Measurements from ENCODE around the gene TPST1. TPM values are rescaled to one million over a fixed set of nuclear protein-coding genes. Genes with fewer than 3 reads are reported as not detected.
"Not testable (repeated sequence)": the region's sequence is repeated elsewhere in the genome, so short reads cannot be mapped to it uniquely, and the experiment has no call there.

Gene TPST1
- total RNA-seq, 1 donor from 2014 or later, result 63.3 TPM

GRCh38 chr7:66283003-66283920 is 78.1 kb downstream of the TPST1 start:
- no peak for DNase-seq

DNA sequence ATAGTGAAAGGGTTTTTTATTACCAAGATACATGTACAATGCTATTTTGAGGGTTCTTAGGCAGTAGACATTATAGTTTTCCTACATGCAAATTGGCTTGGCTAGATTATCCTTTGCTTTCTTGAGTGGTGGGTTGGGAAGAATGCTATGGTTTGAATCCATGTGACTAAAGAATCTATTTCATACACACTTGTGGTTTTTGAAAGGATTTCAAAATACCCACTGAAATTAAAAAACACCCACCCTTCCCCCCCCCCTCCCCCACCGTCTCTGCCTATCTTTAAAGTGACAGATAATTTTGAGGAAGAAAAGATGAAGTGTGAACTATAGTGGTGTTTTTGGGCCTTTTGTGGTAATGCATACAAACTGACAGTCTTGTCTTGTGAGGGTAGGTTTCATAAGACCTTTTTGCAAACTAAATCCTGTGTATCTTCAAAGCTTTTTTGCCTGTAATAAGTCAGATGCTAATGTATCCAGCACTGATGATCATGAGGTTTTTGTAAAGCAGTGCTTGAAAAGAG is 90.9 kb downstream of the TPST1 start:
- no peak for DNase-seq

- DNase-seq, result no peak
Measured at GRCh38 chr7:66296557-66296956, 91.4 kb downstream of the TPST1 start.

DNA sequence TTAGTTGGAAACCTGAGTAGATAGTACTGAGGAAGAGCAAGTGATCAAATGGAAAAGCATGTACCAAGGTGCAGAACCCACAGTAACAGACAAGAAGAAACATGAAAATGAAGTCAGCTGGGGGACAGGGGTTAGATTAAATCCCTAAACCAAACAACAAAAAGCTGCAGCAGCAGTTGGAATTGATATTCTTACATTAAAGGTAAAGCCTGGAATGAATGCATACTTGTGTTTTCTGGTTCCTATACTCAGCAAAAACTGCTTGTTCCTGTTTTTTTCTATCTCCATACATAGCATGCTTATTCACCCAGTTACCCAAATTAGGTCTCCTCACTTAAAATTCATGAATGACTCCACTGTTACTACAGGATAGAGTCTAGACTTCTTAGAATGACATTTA is 92.4 kb downstream of the TPST1 start:
- DNase-seq, result no peak

GRCh38 chr7:66301249-66301648 is 96.1 kb downstream of the TPST1 start:
- DNase-seq, result no peak

- no peak for DNase-seq
Measured at GRCh38 chr7:66301737-66302136, 96.6 kb downstream of the TPST1 start.

GRCh38 chr7:66303454-66304155 is 98.5 kb downstream of the TPST1 start:
- DNase-seq, result no peak

GRCh38 chr7:66304536-66304935 is 99.4 kb downstream of the TPST1 start:
- DNase-seq, result no peak

- no peak for DNase-seq
Measured at GRCh38 chr7:66306243-66306642, 101.1 kb downstream of the TPST1 start.

DNA sequence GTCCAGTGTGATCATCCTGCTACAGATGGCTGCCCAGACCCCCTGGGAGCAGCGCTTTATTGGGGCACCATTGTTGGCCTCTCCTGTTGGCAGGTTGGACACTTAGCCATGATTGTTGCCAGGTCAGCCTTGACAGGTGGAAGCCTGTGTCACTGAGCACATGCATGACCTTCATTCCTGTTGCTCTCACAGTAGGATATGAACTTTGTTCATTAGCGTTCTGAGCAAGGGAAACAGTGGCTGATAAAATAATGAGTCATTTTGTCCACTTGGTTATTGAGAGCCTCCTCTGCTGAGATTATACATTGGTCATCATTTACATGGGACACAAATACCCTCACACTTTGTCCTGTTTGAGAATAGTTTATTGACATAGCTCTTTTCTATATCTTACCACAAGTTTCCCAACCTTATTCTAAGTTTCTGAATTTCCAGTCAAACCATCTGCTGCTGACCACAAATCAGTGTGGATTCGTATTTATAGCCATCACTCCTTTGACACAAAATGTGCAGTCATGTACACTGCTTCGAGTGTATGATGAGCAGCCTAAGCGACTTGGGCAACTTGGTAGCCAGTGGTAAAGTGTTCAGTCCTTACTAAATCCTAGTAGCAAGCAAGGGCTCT is 102.6 kb downstream of the TPST1 start:
- DNase-seq, result no peak

GRCh38 chr7:66308411-66308810 is 103.3 kb downstream of the TPST1 start:
- no peak for DNase-seq

GRCh38 chr7:66310620-66311019 is 105.5 kb downstream of the TPST1 start:
- no peak for DNase-seq

DNA sequence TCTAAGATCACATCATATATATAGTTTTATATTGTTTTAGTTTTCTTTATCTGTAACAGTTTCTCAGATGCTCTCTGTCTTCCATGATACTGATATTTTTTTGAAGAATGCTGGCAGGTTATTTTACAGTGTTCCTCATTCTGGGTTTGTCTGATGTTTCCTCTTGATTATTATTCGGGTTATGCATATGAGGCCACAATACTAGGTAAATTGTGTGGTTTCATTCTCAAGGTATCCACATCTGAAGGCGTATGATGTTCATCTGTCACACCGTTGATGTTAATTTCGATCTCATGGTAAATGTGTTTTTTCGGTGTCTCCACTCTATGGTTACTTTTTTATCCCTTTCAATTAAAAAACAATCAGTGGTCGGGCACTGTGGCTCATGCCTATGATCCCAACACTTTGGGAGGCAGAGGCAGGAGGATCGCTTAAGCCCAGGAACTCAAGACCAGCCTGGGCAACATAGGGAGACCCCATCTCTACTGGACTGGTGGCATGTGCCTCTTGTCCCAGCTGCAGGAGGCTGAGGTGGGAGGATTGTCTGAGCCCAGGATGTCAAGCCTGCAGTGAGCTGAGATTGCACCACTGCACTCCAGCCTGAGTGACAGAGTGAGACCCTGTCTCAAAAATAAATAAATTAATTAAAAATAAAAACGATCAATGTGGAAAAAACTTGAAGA is 108.9 kb downstream of the TPST1 start:
- DNase-seq, result no peak

DNA sequence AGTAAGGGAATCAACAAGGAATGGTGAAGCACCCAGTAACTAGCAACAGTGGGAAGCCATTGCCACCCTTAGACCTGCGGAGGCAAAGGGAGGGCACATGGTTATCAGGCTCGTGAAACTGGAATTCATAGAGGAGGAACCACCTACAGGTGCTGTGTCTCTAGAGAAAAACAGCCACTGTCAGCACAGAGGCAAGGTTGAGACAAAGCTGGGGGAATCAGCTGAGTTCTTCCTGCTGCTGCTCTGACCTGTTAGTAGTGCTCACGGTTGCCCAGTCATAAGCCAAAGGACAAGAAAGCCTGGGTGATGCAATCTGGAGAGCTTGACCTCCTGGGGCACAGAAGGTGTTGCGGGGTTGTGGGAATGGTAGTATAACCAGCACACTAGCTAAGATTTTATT is 110.1 kb downstream of the TPST1 start:
- DNase-seq, result no peak

DNA sequence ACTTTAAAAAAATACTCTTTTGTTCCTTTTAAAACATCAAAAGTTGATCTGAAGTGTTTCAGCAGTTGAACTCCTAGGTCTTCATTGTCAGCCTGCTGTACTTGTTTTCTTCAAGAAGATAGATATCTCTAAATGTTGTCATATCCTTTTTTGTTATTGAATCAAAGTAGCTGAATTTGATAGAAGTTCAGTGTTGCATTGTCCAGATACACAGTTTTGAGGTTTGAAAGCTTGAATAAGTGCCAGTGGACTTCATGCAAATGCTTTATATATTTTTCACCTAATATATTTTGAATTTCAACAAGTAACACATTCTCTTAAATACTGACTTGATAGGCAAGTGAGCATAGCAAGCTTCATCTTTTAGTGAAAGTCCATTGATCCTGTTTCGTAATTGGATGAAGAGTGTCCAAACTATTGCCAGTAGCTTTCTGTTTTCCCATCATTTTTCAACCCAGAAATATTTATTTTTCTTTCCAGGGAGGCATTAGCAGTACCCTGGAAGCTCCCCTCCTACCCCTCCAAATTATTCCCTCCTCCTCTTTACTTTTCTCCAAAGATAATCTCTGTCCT is 114.4 kb downstream of the TPST1 start:
- no peak for DNase-seq

DNA sequence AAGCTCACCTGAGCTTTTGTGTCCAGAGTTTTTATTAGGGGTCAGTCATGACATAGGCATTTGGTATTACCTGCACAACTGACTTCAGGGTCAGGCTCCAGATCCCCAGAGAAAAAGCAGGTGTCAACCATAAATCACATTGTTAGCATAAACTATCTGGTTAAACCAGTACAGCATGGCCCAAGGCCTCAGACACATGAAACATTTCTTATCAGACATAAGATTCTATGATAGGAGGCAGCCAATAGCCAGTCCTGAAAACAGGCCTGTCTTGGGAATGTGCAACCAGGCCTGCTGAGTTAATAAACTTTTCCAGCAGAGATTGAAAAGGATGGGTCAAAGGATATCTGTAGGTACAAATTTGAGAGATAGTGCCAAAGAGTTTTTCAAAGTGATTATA is 116.1 kb downstream of the TPST1 start:
- DNase-seq, result no peak

DNA sequence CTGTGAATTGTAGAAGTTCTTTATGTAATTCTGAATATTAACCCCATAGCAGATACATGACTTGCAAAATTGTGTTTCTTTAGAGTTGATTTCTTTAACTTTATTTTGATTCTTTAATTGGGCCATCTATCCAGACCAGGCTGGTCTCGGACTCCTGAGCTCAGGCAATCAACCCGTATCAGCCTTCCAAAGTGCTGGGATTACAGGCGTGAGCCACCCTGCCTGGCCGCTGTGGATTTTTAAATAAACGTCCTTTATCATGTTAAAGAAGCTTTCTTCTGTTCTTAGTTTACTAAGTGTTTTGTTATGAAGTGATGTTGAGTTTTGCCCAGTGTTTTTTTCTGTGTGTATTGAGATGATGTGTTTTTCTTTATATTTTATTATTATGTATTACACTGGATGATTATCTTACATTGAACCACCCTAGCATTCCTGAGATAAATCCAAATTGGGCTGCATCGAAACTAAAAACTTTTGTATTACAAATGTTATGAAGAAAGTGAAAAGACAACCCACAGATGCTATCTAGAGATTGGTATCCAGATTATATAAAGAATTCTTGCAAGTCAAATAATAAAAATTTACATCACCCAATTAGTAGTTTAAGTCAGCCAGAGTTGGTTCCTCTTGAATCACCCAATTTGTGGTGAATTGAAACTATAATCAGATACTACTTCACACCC is 118.1 kb downstream of the TPST1 start:
- DNase-seq, result no peak

DNA sequence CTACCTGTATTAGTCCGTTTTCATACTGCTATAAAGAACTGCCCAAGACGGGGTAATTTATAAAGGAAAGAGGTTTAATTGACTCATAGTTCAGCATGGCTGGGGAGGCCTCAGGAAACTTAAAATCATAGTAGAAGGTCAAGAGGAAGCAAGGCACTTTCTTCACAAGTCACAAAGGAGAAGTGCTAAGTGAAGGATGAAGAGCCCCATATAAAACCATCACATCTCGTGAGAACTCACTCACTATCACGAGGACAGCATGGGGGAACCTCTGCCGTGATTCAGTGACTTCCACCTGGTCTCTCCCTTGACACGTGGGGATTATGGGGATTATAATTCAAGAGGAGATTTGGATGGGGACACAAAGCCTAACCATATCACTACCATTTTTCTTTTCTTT is 119.9 kb downstream of the TPST1 start:
- not testable (repeated sequence) for DNase-seq

DNA sequence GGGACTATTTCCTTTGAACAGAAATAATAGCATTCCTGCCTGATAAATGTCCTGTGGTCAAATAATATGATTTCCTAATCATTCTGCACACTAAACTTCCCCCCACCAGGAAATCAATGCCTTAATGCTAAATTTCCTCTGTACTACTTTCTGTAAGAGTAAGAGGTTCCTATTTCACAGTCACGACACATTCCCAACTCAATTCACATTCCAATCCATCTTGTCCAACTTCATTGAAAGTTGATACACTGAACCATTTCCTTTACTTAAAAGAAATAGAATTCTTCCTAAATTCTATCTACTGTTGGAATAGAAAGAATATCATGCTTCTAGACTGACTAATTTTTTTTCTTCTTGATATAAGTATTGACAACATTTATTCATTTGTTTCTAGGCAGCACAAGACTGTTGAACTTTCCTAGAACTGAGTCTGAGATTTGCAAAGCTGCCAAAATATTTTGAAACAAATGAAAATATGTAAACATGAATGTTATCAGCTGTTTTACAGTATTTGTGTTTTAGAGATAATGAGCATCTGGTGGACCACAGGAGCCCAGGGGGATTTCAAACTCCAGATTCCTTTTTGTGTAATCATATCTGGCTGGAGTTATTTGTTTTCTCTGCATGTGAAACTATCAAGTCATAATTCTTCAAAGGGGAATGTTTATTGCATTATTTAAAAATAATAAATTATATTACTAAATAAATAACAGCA is 121.5 kb downstream of the TPST1 start:
- peak; percentile 90 for DNase-seq

GRCh38 chr7:66330961-66331360 is 125.8 kb downstream of the TPST1 start:
- DNase-seq, result peak; percentile 14

DNA sequence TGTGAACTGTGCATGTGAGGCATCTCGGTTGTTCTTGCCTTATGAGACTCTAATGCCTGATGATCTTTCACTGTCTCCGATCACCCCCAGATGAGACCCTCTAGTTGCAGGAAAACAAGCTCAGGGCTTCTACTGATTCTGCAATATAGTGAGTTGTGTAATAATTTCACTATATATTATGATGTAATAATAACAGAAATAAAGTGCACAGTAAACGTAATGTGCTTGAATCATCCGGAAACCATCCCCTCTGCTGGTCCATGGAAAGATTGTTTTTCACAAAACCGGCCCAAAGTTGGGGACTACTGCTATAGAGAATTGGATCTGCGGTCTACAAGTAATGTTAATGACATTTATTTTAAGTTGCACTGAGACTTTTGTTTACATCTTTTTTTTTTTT is 126.7 kb downstream of the TPST1 start:
- no peak for DNase-seq

Data from skin of body (tissue), 2 donors.